Hypothalamus (tissue), 51 donors: ENCODE results near the gene UPP1.
"Not testable (repeated sequence)": the region's sequence is repeated elsewhere in the genome, so short reads cannot be mapped to it uniquely, and the experiment has no call there.

Experiments used
- DNase-seq, 51 donors: peaks; one replicate each; lab custom pipeline; 2025; lab: John Stamatoyannopoulos, UW

The UPP1 gene

DNA sequence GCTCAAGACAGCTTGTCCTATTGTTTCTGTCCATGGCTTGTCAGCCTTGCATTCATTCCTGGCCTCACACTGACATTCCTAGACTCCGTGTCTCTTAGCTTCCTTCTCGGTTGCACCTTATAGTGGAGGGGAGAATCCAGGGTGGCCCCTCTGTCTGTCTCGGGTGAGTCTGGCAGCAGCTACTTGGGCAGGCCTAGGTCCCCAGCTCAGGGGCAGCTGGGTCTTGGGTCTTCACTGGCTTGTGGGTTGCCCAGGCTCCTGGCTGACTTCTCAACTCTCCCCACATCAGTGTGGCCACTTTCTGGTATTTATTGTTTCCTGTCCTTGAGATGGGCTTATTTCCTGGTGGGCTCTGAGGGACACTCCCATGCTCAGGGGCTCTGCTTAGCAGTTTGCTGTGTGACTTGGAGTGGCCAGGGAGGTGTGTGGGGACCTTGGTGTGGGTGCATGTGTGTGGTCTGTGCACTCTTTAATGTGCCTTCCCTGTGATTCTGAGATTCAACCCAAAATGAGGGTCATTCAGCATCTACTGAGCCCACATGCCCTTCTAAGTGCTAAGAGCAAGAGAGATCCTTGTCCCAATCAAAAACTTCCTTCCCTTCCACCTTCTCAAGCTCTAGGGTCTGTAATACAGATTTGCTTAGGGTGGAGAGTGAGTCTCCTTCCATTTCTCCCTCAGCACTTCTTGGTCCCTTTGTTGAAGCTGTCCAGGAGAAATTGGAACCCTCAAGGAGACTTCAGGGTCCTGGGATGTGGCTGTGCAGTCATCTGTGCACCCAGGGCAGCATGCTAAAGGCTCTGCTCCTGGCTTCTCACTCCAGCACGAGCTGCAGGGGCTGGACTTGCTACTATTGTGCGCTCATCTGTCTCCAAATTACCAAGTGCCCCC, 20.1 kb downstream of the UPP1 start:
- DNase-seq: no peak

DNA sequence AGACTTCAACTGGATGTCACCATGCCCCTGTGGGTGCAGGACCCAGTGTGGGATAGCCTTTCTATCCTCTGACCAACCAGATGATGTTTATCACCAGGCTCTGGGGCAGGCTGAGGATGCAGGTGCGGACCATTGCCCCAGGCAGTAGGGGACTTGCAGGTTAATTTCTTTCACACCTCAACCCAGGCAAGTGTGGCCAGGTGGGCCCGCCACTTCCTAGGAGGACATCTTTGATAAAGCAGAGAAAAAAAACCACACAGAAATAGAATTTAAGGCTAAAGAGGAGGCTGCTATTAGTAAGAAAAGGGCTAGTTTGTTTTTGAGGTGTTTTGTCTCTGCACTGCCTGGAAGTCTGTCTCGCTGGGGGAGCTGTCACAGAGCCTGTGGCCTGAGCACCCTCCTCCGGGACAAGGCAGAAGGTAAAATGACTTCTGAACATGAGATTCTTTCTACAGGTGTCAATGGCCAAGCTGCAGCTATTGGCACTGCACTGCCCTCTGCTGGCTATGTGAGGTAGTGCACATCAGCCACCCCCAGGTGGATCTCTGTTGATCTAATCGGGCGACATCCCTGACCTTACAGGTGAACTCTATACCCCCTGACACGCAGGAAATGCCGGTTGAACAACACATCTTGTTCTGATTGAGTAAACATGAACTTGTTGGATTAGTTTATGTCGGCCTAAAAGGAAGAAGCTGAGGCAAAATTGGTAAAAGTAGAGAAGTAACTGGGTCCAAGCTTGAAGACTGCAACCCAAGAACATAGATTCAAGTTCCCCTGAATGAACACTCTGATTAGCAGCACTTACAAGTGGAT, 21.0 kb downstream of the UPP1 start:
- DNase-seq: peak in 46 of 51 donors; percentile 10 to 83 (median 50)

DNA sequence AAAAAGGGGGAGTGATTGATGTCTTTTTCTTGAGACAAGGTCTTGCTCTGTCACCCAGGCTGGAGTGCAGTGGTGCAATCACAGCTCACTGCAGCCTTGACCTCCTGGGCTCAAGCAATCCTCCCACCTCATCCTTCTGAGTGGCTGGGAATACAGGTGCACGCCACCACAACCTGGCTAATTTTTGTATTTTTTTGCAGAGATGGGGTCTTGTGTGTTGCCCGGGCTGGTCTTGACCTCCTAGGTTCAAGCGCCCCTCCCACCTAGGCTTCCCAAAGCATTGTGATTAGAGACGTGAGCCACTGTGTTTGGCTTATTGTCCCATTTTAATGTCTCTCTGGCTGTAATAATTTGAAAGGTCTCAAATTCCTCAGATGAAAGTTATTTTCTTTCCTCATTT, 21.8 kb downstream of the UPP1 start:
- DNase-seq: no peak

DNA sequence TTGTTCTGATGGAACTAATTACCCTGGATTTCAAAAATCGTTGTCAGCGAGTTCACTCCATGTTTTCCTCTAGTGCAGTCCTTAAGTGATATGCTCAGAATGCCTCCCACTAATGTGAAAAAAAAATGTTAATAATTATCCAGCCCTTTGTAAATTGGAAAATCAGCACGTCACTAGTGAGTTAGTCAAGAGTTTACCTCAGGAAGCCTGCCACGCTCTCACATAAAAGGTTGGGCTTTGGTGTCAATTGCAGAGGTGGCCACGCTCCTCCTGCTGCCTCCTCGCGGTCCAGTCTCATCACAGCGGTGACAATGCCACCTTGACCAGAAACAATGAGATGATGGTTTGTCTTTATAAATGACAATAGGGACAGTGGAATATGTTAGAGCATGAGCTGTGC, 22.5 kb downstream of the UPP1 start:
- DNase-seq: no peak

DNA sequence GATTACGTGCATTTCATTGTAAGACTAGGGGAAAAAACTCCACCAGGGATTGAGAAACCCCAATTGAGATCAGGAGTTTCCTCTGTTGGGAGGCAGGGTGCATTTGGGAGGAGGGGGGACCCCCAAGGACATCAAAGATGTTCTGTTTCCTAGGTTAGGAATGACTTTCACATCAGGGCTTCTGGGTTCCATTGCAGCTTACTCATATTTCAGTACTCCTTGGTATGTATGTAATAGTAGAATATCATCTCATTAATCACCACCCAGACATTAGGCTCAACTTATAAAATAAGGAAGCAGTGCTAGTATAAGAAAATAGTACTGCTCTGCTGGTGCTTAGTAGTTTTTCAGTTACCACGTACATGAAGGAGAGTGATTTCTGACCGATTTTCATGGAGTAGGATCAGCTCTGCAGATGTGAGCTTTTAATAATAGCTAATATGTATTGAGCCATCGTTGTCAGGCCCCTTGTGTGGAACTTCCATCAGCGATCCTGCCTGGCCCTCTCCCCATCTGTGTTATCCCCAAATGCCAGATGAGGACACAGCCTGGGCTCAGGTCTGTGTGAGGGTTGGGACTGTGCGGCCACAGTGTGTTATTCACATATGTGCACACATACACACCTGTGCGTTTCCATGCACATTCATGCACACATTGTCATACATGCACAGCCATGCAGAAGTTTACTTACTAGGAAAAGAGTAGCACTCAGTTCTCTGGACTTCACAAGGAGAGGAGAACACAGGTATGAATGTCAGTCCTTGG, 23.5 kb downstream of the UPP1 start:
- DNase-seq: no peak

DNA sequence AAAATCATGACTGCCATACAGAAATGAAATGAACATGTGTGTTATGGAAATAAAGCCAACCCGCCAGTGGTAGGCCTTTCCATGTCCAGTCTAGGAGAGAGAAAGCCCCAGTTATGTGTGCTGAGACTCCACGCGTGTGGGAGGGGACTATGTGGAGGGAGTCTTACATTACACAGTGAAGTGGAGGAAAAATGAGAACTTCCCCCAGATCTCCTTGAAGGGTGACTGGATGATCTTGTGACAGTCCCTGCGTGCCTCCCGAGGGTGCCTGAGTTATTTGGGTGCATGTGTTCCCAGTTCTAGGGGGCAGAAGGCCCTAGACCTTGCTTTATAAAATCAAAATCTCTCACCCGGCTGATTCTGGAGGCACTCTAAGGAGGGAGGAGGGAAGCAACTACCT, 24.2 kb downstream of the UPP1 start:
- DNase-seq: no peak

DNA sequence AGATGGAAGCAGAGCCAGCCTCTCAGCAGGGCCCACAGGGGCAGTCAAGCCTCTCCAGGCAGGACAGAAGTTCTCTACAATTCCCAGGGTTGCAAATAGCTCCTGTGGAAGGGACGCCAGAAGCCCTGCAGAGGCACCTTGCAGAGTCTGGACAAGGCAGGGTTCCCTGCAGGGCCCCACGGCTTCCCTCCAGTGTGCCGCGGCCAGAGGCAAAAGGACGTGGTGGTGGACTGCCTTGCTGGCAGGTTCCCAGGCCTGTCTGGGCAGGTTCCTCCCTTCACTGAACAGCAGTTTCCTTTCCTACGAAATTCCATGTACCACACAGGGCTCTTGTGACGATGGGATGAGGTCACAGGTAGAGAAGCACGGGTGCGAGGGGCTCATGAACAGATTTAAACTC, 25.1 kb downstream of the UPP1 start:
- DNase-seq: no peak

DNA sequence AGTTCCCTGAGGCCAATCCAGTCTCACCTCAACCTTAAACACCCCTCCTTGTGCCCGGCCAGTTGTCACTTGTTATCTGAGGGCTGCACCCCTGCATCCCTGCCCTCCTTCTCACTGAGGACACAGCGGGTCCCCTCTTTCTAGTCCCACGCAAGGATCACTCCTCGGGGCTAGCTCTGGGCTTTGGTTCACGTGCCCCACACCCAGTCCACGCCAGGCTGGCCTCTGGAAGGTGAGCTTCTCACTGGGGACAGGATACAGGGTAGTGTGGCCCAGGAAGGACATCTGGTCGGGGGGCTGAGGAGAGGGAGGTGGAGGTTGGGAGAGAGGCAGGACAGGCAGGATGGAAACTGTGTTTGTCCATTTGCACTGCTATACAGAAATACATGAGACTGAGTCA, 25.5 kb downstream of the UPP1 start:
- no peak for DNase-seq

DNA sequence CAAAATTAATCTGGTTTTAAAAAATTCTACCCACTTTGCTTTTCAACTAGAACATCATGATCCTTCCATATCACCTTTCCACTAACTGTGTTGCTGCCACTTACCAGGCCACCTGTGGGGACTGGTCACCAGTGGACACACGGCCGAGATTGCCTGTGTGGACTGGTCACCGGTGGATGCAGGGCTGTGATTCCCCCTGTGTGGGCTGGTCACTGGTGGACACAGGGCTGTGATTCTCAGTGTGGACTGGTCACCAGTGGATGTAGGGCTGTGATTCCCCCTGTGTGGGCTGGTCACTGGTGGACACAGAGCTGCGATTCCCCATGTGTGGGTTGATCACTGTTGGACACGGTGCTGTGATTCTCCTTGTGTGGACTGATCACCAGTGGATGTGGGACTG, 27.0 kb downstream of the UPP1 start:
- no peak for DNase-seq

DNA sequence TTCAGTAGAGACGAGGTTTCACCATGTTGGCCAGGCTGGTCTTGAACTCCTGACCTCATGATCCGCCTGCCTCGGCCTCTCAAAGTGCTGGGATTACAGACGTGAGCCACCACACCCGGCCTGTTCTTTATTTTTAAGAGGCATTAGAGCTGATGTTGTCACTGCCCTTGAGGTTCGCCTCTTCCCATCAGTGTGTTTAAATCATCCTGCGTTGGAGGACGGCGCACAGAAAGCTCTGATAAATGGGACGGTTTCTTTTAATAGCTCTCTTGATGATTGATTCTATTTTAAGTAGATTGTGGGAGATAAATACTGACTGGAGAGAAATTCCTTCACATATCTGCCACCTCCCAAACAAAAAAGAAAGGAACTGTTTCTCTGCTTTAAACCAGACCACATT, 29.0 kb downstream of the UPP1 start:
- no peak for DNase-seq

DNA sequence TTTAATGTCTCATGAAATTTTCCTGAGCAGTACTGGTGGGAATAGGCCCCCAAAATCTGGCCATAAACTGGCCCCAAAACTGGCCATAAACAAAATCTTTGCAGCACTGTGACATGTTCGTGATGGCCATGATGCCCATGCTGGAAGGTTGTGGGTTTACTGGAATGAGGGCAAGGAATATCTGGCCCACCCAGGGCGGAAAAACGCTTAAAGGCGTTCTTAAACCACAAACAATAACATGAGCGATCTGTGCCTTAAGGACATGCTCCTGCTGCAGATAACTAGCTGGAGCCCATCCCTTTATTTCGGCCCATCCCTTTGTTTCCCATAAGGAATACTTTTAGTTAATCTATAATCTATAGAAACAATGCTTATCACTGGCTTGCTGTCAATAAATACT, 31.5 kb downstream of the UPP1 start:
- not testable (repeated sequence) for DNase-seq

DNA sequence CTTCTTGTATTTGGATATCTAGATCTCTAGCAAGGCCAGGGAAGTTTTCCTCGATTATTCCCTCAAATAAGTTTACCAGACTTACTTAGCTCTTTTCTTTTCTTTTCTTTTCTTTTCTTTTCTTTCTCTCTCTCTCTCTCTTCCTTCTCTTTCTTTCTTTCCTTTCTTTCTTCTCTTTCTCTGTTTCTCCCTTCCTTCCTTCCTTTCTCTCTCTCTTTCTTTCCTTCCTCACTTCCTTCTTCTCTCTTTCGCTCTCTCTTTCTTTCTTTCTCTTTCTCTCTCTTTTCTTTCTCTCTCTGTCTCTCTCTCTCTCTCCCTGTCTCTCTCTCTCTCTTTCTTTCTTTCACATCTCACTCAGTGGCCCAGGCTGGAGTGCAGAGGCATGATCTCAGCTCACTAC, 37.0 kb downstream of the UPP1 start:
- DNase-seq: no peak

DNA sequence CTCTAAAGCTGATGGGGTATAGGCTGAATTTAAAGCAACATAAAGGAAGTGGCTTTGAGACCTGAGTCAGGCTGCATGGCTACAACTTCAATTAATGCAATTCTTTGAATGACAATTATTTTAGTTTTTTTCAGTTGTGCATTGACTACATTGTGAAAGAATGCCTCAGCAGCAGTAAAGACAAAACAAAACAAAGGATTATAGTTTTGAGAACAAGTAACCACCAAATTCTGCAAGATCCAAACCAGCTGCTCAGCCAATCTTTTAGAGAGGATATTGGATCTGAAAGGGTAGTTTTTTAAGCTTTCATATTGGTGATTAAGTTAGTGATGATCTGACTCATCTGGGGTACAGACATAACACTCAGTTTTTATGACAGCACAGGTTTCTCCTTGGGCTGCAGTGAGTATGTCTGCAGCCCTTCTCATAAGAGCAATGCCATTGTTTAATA, 41.6 kb downstream of the UPP1 start:
- DNase-seq: no peak

DNA sequence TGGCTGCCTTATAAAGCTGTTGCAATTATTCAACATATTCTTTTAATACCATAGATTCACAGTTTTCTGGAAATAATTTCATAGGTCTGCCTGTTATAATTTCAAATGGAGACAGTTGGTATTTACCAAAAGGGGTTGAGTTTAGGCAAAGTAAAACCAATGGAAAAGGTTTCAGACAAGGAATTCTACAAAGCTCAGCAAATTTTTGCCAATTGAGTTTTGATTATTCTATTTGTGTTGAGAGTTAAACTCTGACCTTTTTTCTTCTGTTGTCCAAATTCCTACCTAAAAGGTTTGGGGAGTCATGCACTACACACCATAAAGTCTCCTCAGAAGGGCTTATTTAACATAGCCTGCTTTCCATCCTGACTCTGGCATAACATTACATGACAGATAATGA, 43.7 kb downstream of the UPP1 start:
- no peak for DNase-seq

DNA sequence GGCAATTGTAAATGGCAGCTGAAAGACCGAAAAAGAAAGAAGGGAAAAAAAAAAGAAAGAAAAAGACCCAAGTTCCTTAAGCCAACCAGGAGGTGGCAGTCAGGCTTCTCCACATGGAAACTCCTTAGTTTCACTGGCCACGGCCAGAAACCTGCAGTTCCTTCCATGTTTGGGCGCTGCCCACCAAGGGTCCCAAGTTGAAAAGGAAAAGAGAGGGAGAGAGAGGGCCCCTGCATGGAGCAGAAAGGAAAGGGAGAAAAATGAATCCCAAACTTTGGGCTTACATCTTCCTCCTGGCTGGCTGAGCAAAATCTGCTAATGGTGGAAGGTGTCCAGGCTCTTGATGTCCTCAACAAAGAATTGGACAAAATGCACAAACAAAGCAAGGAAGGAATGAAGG, 50.4 kb downstream of the UPP1 start:
- DNase-seq: no peak

DNA sequence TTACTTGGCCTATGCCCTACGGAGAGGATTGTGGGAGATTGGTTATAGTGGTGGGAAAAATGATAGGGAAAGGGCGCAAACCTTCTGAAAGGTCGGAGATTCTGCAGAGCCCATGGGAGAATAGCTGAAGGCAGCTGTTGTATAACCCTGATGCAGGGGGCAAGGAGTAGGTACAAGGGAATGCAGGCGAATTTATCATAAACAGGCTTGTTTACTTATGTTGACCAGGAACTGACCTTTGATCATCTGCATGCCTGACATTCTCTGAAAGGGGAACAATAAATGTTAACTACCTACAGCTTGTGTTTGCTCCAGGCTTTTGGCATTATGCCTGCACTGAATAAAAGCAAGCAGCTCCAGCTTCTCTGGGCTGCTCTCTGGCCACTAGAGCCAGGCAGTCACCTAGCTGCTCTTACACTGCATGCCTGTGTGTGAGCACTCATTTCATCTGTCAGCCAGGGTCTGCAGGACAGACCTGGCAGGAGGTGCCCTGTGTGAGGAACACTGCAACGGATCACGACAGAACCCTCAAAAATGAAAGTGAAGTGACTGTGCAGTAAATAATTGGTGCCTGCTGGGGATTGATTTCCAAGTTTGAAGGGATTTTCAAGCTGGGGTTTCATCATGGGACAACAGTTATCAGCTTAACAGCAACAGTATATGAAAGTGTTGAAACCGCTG, 51.1 kb downstream of the UPP1 start:
- DNase-seq: no peak

DNA sequence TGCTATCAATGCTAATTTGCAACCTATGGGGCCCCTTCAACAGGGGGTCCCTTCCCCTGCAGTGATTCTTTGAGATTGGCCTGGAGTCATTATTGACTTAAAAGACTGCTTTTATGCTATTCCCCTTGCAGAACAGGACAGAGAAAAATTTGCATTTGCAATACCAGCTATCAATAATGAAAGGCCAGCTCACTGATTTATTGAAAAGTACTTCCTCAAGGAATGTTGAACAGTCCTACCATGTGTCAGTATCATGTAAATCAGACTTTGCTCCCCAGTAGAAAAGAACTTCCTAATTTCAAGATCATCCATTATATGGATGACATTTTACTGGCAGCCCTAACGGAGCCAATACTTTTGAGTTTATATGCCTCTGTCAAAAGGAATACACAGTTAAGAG, 52.5 kb downstream of the UPP1 start:
- DNase-seq: no peak

DNA sequence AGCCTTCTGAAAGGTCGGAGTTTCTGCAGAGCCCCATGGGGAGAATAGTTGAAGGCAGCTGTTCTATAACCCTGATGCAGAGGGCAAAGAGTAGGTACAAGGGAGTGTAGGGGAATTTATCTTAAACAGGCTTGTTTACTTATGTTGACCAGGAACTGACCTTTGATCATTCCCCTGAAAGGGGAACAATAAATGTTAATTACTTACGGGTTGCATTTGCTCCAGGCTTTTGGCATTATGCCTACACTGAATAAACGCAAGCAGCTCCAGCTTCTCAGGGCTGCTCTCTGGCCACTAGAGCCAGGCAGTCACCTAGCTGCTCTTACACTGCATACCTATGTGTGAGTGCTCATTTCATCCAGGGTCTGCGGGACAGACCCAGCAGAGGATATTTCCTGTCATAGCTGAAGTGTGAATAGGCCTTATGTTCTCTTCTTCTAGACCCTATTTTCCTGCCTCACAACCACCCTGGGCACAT, 55.3 kb downstream of the UPP1 start:
- no peak for DNase-seq

DNA sequence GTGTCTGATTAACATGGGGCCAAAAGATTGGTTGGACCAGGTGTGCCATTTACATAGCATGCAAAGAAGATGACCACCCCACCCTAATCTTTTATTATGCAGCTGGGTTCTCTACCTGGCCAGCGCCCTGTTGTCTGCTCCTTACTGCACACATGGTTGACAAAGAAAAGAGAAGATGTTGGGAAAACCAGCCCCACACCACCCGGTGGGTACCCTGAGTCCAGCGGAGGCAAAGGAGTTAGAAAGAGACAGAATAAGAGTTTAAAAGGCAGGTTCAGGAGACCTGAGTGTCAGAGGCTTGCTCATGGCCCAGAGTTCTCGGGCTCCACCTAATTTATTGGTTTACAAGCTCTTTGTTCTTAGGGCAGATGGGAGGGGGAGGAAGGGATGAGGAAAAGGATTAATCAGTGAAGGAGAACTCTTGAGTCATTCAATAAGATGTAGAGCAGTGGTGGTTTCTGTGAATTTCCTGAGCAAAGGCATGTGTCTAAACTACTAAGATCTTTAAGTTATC, 58.1 kb downstream of the UPP1 start:
- DNase-seq: no peak

DNA sequence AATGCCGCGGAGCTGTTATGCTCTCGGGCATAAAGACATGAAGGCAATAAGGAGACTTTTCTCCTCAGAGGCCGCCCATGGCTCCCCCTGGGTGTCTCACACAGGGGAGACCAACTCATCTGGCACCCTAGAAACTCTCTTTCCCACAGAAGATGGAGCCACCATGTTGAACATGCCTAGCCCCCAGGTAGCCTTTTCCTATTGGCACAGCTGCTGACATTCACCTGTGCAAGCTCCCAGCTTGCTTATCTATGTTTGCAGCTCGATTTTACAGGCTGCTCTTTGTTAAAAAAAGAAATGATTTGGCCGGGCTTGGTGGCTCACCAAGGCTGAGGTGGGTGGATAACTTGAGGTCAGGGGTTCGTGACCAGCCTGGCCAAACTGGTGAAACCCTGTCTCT, 58.6 kb downstream of the UPP1 start:
- not testable (repeated sequence) for DNase-seq
